NCI-H1417 (cell line): ENCODE results near the gene ZNF574.

Source experiments
- DNase-seq, 3 experiments: peaks; one replicate each; lab custom pipeline; 2025; lab: John Stamatoyannopoulos, UW

Gene ZNF574

GRCh38 chr19:42126574-42126973 lies 50.6 kb downstream of the ZNF574 start:
- DNase-seq: no peak

DNA sequence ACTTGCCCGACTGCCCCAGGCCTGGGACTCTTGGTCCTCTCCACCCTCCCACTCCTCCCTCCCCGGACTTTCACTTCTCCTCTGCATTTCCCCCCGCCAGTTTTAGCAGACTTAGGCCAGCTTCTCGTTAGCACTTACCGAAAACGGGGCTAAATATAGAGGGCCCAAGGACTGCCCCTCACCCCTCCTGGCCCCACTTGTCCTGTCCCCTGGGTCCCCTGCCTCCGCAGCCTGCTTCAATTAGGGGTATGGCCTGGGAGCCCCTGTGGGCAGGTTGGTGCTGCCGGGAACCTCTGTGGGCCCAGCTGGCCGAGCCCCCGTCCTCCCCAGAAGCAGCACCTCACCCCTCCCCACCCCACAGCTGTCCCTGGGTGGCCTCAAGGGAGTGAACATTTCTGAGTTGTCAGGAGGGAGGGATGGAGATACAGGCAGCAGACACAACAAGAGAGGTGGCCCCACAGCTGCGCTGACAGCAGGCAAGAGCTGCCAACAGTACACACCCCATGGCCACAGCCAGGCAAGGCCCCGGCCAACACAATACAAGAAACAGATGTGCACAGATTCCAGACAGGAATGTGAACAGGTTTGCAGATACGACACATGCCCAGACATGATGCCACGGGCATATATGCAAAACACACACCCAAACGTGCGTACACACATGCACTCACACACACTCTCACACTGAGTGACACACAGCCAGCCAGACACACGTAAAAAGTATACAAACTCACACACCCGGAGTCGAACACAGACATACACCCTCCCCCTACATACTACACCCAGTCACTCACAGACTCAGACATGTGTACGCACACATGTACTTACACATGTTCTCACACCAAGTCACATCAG lies 53.7 kb downstream of the ZNF574 start:
- DNase-seq: no peak

DNA sequence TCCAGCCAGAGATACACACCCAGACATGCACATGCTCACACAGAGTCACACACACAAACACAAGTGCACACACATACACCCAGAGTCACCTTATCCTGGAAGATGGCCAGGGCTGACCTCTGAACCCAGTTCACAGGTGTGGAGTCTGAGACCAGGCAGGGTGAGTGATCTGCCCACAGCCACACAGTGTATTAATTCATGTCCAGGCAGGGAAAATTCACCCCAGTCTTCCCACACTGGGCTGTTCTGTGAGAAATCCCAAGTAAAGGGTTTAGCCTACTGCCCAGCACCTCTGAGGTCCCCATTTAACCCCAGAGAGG lies 54.2 kb downstream of the ZNF574 start:
- DNase-seq: no peak
